Thyroid gland (tissue), 4 donors: ENCODE results near the gene EFNA5.
"Not testable (repeated sequence)": the region's sequence is repeated elsewhere in the genome, so short reads cannot be mapped to it uniquely, and the experiment has no call there.

Experiments used
- POLR2A ChIP-seq, 2 donors: fragments of 450-650 bp; IDR thresholded peaks; one replicate each; pipeline ENCODE4 v1.6.1; 2017; ENCODE audit warnings: antibody characterized with exemption in 2 of 2, mild to moderate bottlenecking in 2 of 2, moderate library complexity in 1 of 2
- TF ChIP-seq, protein P1 (sequence below), 6 experiments: fragments of 200-600 bp in 3 of 6; fragments of 450-650 bp in 3 of 6; sonication (generic) in 3 of 6; IDR thresholded peaks; one replicate each; pipeline ENCODE4 v1.5.1; 2016 to 2019; ENCODE audit warnings: antibody characterized with exemption in 6 of 6, mild to moderate bottlenecking in 2 of 6, inconsistent platforms in 1 of 6, moderate library complexity in 1 of 6

DNA sequence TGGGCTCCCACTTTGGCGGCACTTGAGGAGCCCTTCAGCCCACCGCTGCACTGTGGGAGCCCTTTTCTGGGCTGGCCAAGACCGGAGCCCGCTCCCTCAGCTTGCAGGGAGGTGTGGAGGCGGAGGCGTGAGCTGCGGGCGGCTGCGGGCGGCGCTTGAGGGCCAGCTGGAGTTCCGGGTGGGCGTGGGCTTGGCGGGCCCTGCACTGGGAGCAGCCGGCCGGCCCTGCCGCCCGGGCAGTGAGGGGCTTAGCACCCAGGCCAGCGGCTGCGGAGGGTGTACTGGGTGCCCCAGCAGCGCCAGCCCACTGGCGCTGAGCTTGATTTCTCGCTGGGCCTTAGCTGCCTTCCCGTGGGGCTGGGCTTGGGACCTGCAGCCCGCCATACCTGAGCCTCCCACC is 176.6 kb downstream of the EFNA5 start:
- TF ChIP-seq, protein P1, sequence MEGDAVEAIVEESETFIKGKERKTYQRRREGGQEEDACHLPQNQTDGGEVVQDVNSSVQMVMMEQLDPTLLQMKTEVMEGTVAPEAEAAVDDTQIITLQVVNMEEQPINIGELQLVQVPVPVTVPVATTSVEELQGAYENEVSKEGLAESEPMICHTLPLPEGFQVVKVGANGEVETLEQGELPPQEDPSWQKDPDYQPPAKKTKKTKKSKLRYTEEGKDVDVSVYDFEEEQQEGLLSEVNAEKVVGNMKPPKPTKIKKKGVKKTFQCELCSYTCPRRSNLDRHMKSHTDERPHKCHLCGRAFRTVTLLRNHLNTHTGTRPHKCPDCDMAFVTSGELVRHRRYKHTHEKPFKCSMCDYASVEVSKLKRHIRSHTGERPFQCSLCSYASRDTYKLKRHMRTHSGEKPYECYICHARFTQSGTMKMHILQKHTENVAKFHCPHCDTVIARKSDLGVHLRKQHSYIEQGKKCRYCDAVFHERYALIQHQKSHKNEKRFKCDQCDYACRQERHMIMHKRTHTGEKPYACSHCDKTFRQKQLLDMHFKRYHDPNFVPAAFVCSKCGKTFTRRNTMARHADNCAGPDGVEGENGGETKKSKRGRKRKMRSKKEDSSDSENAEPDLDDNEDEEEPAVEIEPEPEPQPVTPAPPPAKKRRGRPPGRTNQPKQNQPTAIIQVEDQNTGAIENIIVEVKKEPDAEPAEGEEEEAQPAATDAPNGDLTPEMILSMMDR (IDR thresholded peaks at IDR 0.05), result not testable (repeated sequence)
- TF ChIP-seq POLR2A (IDR thresholded peaks at IDR 0.05), result not testable (repeated sequence)
